Ecto neural progenitor cell (in vitro differentiated cells): ENCODE data around the gene EFCAB6.

Experiments used
- DNase-seq: peaks from one replicate; pipeline ENCODE4 v3.0.0-alpha.2; 2018; ENCODE audit warnings: low spot score

The EFCAB6 gene

DNA sequence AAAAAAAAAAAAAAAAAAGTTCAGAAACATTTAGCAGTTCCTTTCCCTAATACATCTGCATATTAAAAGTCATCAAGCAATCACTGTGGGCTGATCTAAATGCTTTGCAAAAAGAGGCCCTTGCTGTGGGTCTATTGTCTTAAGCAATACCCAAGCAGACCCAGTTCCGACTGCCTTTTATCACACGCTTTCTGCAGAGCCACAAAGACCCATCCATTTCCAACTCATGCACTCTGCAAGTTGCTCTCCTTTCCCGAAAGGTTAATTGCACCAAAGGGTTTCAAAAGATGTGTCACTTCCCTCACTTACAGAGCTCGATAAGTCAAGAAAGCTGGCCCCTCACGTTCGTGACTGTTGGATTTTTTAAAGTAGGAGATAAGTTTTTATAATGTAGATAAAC, 261.4 kb downstream of the EFCAB6 start:
- DNase-seq, result no peak

- no peak for DNase-seq
Observed at GRCh38 chr22:43550024-43550620, 262.0 kb downstream of the EFCAB6 start.

GRCh38 chr22:43546186-43546585, 265.9 kb downstream of the EFCAB6 start:
- DNase-seq, result no peak

DNA sequence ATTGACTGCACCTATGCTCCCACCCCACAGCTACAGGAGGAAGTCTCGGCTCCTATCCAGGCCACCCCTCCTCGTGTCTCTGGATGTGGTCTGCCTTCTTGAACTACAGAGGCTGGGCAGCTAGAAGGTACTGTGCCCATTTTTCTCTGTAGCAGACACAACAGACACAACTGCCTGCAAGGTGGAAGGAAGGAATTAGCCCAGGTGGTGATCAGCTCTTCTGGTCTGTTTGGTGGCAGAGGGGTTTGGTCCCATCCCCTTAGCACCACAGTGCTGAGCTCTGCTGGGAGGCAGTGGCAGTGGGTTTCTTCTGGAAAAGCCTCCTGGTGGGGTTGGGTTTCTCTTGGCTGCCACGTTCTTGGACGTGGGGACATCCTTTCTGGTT, 267.8 kb downstream of the EFCAB6 start:
- DNase-seq, result no peak

GRCh38 chr22:43543522-43544288, 268.4 kb downstream of the EFCAB6 start:
- DNase-seq, result peak; percentile 39

- DNase-seq, result no peak
Observed at GRCh38 chr22:43542681-43543521, 269.2 kb downstream of the EFCAB6 start.

GRCh38 chr22:43541462-43542407, 270.4 kb downstream of the EFCAB6 start:
- DNase-seq, result no peak

- no peak for DNase-seq
Observed at GRCh38 chr22:43541022-43541421, 271.1 kb downstream of the EFCAB6 start.

GRCh38 chr22:43540529-43540923, 271.6 kb downstream of the EFCAB6 start:
- no peak for DNase-seq

DNA sequence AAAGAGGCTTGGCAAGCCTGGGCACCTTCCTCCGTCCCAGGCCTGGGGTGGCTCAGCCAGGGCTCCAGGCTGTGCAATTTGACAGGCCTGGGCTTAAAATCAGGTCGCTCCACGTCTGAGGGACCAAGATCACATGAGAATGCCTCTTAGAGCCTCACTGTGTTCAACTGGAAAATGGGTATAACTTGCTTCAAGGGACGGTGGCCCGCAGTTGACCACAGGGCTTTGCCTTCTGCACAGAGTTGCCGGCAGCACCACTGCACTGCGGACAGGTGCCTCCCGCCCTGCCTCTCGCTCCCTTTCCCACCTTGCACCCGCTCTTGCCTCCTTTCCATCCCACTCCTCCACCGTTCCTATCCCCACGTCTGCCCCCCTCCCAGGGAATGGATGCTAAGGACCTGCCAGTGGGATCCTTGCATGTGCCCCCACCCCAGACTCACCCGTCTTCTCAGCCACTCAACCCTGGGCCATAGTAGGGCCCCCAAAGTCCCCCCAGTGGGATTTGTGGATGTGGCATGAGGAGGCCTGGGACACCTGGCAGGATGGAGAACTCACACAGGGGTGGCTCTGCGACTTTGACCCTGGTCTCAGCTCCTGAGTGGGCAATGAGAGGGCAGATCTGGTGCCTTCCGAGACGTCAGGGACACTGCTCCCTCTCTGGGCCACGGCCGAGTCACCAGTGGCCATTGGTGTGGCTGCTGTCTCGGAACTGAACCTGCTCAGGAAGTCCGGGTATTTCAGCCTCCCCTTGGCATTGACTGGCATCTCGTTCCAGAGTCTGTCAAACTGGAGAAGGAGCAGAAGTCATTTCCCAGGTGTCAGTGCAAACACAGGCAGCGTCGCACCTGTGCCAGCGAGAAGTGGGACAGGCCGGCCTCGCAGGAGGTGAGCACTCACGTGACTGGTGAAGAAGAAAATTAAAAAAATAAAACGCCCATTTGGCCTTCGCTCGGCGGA, 272.3 kb downstream of the EFCAB6 start:
- peak; percentile 32 for DNase-seq

DNA sequence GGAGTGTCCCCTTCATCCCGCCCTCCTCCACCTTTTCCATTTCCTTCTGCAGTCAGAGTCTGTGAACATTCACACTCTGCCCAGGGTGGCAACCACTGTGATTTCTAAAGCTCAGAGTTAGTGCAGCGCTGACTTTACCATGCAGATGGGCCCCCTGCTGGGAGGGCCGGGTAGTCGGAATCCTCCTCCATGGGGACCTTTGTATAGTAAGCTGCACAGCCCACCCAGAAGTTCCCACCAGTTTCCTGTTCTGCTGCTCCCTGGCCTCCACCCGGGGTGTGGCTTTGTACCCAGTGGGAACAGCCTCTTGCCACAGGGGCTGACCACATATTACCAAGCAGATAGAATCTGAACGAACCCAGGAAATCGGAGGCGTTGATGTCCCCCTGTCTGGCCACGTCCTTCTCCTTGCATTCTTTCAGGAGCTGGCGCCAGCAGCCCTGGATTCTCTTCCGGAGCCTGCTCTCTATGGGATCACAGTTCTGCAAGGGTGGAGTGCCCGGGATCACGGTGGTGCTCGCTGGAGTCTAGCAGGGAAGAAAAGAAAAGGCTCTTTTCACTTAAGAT, 275.0 kb downstream of the EFCAB6 start:
- peak; percentile 36 for DNase-seq

DNA sequence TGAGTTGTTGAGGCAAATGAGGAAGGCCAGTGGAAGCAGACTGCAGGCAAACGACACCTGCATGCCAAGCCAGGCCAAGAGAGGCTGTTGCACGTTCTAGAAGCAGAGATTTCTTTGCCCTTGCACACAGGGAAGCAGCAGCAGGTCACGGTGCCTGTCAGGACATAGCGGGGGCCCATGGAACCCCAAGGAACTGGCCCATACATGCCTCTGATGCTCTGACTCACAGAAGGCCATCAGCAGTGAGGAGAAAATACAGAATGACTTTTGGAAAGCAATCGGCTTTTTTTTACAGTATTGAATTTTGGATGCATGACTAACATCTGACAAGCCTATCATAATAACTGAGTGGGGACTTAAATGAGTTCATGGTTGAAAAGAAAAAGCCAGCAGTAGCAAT, 276.4 kb downstream of the EFCAB6 start:
- DNase-seq, result no peak

GRCh38 chr22:43535336-43535735, 276.8 kb downstream of the EFCAB6 start:
- peak; percentile 29 for DNase-seq

- DNase-seq, result peak; percentile 33
Observed at GRCh38 chr22:43534916-43535315, 277.2 kb downstream of the EFCAB6 start.

DNA sequence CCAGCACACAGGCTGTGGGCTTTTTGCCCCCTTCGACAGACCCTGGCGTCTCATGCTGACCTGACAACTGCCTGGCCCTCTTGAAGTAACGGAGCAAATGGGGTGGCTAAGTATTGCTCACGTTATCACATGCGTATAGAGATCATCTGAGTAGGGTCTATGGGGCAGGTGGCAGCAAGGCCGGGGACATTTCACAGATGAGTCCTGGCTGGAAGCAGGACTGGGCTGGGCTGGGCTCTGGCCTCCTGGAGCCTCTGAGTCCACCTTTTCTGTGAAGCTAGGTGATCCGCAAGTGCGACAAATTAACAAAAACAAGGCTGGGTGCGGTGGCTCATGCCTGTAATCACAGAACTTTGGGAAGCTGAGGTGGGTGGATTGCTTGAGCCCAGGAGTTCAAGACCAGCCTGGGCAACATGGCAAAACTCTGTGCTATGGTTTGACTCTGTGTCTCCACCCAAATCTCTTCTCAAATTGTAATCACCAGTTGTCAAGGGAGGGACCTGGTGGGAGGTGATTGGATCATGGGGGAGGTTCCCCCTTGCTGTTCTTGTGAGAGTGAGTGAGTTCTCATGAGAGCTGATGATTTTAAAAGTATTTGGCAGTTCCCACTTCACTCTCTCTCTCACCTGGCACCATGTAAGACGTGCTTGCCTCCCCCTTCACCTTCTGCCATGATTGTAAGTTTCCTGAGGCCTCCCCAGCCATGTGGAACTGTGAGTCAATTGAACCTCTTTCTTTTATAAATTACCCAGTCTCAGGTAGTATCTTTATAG, 278.3 kb downstream of the EFCAB6 start:
- DNase-seq, result no peak

DNA sequence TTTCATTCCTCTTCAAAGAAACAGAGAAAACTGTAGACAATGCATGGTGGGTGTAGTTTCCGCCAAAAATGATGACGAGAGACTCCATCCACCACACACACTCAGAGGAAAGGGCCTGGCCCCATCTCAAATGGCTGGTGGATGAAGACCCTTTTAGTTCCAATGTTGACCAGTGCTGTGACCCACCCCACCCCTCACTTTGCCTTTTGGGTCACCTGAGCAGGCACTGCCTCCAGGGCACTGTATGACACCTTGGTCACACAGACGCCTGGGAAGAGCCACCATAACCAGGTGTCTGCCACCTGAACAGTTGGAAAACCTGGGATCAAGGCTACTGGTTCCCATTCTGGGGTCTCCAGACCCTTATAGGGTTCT, 279.0 kb downstream of the EFCAB6 start:
- DNase-seq, result no peak

DNA sequence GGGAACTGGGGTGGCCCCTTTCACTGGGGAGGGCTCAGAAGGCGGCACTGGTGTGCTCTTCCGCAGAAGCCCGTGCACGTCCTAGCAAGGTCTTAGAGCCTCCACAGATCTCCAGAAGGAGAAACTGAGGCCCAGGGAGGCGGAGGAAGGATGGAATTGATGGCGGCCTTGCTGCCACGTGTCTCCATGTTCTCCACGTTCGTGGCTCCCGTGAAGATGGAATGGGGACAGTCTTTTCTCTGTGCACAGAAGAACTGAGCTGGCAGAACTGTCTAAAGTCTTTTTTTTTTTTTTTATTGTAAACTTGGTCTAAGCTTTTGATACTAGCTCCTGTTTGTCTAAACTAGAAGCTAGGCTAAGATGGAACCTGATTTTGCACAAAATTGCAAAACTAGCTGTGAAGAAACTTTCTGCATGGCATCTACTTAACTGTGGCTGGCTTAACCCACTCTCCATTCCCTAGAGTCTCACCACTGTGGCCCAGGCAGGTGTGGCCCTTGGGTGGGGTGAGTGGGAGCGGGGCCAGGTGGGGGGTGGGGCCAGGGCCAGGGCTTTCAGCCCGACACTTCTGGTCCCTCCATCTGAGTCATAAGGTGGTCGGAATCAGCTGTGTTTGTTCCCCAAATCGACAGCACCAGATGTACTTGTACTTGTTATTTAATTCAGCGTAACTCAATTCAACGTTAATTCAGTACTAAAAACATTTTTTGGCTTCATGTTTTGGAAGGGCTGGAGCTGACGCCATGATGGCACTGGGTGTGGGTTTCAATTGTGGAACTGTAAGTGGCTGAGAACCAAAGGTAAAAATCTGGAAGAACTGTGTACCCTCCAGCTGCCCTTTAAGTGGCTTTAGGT, 279.6 kb downstream of the EFCAB6 start:
- DNase-seq, result no peak

GRCh38 chr22:43531651-43532050, 280.5 kb downstream of the EFCAB6 start:
- DNase-seq, result no peak
